ENCODE measurements around the gene PHYH. TPM values are rescaled to one million over a fixed set of nuclear protein-coding genes. Genes with fewer than 3 reads are reported as not detected.
"Not testable (repeated sequence)": the region's sequence is repeated elsewhere in the genome, so short reads cannot be mapped to it uniquely, and the experiment has no call there.

PHYH gene
- total and polyA plus RNA-seq, 7 donors = 99.3 to 237 (median 184) TPM

- H3K4me1 ChIP-seq = no peaks in the 10 kb centered on the region
- DNase-seq (no peak), ATAC-seq (no peak)
- H3K36me3 ChIP-seq (ENCODE audit: insufficient read depth in 1 of 2, low read depth in 1 of 2) = no peaks in the 10 kb centered on the region
- intact Hi-C loops (cut with DNase I) = no loop called here
- no peak overlapping the region for H3K27ac ChIP-seq
- 91 to 95% (median 92%) methylated on average over 7 of the region's 7 CpGs for WGBS, 3 donors
- no peaks in the 10 kb centered on the region for H3K9me3 ChIP-seq
- TF ChIP-seq, protein P1, sequence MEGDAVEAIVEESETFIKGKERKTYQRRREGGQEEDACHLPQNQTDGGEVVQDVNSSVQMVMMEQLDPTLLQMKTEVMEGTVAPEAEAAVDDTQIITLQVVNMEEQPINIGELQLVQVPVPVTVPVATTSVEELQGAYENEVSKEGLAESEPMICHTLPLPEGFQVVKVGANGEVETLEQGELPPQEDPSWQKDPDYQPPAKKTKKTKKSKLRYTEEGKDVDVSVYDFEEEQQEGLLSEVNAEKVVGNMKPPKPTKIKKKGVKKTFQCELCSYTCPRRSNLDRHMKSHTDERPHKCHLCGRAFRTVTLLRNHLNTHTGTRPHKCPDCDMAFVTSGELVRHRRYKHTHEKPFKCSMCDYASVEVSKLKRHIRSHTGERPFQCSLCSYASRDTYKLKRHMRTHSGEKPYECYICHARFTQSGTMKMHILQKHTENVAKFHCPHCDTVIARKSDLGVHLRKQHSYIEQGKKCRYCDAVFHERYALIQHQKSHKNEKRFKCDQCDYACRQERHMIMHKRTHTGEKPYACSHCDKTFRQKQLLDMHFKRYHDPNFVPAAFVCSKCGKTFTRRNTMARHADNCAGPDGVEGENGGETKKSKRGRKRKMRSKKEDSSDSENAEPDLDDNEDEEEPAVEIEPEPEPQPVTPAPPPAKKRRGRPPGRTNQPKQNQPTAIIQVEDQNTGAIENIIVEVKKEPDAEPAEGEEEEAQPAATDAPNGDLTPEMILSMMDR (IDR thresholded peaks at IDR 0.05) = no peak
- no peak overlapping the region for H3K4me3 ChIP-seq
- no peaks in the 10 kb centered on the region for H3K27me3 ChIP-seq (ENCODE audit: insufficient read depth in 3 of 3, low read length in 2 of 3)
Measured at GRCh38 chr10:13239923-13240322, 59.9 kb downstream of the PHYH start.

GRCh38 chr10:13238271-13239077 lies 61.4 kb downstream of the PHYH start:
- TF ChIP-seq, protein P1 (IDR thresholded peaks at IDR 0.05) = no peak
- Histone ChIP-seq H3K27ac (no peak overlapping the region), H3K4me1 (no peaks in the 10 kb centered on the region), H3K27me3 (ENCODE audit: insufficient read depth in 3 of 3, low read length in 2 of 3) (no peaks in the 10 kb centered on the region), H3K4me3 (no peak overlapping the region), H3K9me3 (no peaks in the 10 kb centered on the region), H3K36me3 (ENCODE audit: insufficient read depth in 1 of 2, low read depth in 1 of 2) (no peaks in the 10 kb centered on the region)
- DNase-seq (no peak), ATAC-seq (no peak)
- intact Hi-C loops (cut with DNase I) = no loop called here
- WGBS, 3 donors = 73 to 77% (median 76%) methylated on average over 16 of the region's 16 CpGs

DNA sequence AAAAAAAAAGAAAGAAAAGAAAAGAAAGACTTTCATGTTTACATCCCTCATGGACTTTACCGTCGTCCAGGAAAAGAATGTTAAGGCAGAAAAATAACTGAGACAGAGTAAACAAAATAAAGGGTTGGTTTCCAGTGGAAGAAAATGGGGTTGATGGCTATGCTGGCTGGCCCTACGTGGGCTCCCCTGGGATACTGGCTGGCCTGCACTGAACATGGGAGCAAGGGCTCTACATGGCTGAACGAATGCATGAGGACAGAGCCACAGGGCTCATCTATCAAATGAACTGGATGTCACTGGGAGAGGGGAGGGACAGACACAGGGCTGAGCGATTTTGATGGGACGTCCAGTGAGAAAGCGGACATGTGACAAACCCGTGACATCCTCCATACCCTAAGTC lies 63.2 kb downstream of the PHYH start:
- Histone ChIP-seq H3K9me3 (no peaks in the 10 kb centered on the region), H3K27me3 (ENCODE audit: insufficient read depth in 3 of 3, low read length in 2 of 3) (no peaks in the 10 kb centered on the region), H3K4me1 (no peaks in the 10 kb centered on the region), H3K27ac (no peak overlapping the region), H3K4me3 (no peak overlapping the region), H3K36me3 (ENCODE audit: insufficient read depth in 1 of 2, low read depth in 1 of 2) (no peaks in the 10 kb centered on the region)
- DNase-seq (no peak), ATAC-seq (no peak)
- intact Hi-C loops (cut with DNase I) = no loop called here
- TF ChIP-seq, protein P1 (IDR thresholded peaks at IDR 0.05) = no peak
- WGBS, 3 donors = 71 to 81% (median 78%) methylated on average over 8 of the region's 8 CpGs

- H3K4me1 ChIP-seq; DNase-seq; intact Hi-C loops (cut with DNase I); H3K27ac ChIP-seq; H3K27me3 ChIP-seq (ENCODE audit: insufficient read depth in 3 of 3, low read length in 2 of 3); H3K9me3 ChIP-seq; H3K4me3 ChIP-seq; H3K36me3 ChIP-seq (ENCODE audit: insufficient read depth in 1 of 2, low read depth in 1 of 2); ATAC-seq: not testable (repeated sequence)
- WGBS, 3 donors = 87 to 91% (median 87%) methylated on average over 13 of the region's 13 CpGs
Measured at GRCh38 chr10:13234736-13235135, 65.1 kb downstream of the PHYH start.

GRCh38 chr10:13234172-13234571 lies 65.7 kb downstream of the PHYH start, which contains the start of gene UCMA:
Gene UCMA, minus strand, starts transcription at chr10:13234374. Its CDS starts 116 bp downstream, at chr10:13234258.
- H3K27ac ChIP-seq = no peak within 1 kb of the TSS
- no peak within 1 kb of the TSS for H3K4me3 ChIP-seq
- no peaks in the 10 kb centered on the region for H3K27me3 ChIP-seq (ENCODE audit: insufficient read depth in 3 of 3, low read length in 2 of 3)
- no peaks in the 10 kb centered on the region for H3K36me3 ChIP-seq (ENCODE audit: insufficient read depth in 1 of 2, low read depth in 1 of 2)
- H3K9me3 ChIP-seq = no peaks in the 10 kb centered on the region
- intact Hi-C loops (cut with DNase I) = no loop called here
- DNase-seq (no peak), ATAC-seq (no peak)
- TF ChIP-seq, protein P1 (IDR thresholded peaks at IDR 0.05) = no peak
- H3K4me1 ChIP-seq = no peaks in the 10 kb centered on the region
- WGBS, 3 donors = 56 to 64% (median 59%) methylated on average over 10 of the region's 10 CpGs

All from psoas muscle (tissue), 8 donors.